ENCODE data around the gene AP4M1.
"Not testable (repeated sequence)": the region's sequence is repeated elsewhere in the genome, so short reads cannot be mapped to it uniquely, and the experiment has no call there.

Gene AP4M1

DNA sequence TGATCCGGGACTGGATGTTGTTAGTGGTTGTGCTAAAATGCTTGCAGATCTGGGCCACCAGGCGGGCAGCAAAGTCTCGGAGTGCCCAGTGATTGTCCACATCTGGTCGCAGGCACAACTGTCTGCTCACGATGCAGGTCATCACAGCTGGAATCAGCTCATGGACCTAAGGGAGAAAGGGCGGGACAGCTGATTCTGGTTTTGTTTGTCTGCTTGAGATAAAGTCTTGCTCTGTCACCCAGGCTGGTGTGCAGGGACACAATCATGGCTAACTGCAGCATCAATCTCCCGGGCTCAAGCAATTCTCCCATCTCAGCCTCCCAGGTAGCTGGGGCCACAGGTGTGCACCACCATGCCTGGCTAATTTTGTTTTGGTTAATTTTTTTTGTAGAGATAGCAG, 9.7 kb downstream of the AP4M1 start:
- DNase-seq: no peak

DNA sequence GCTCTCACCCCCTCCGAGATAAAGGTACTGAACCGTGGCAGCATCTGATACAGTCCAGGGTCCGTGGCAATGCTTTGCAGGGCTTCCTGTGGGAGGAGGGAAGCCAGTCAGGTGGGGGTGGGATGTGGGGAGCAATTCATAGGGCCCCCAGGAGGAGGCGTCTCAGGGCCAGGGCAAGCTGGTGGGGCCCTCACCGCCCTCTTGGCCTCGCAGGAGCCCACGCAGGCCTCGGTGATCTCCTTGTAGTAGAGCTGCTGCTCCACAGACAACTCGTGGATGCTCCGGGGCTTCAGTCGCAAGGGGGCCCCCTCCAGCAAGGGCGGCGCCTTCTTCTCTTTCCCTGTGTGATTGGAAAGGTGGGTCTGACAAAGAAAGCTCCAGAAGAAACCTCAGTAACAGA, 10.5 kb downstream of the AP4M1 start:
- no peak for DNase-seq

DNA sequence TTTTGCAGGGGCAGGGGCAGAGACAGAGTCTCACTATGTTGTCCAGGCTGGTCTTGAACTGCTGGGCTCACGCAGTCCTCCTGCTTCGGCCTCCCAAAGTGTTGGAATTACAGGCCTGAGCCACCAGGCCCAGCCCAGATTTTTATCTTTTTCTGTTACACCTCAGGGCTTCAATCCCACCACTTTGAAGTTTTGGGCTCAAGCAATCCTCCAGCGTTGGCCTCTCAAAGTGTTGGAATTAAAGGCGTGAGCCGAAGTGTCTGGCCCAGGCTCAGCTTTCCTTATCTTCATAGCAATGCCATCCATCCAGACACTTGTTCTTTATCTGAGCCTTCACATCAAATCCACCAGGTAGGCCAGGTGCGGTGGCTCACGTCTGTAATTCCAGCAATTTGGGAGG, 13.6 kb downstream of the AP4M1 start:
- DNase-seq: no peak

DNA sequence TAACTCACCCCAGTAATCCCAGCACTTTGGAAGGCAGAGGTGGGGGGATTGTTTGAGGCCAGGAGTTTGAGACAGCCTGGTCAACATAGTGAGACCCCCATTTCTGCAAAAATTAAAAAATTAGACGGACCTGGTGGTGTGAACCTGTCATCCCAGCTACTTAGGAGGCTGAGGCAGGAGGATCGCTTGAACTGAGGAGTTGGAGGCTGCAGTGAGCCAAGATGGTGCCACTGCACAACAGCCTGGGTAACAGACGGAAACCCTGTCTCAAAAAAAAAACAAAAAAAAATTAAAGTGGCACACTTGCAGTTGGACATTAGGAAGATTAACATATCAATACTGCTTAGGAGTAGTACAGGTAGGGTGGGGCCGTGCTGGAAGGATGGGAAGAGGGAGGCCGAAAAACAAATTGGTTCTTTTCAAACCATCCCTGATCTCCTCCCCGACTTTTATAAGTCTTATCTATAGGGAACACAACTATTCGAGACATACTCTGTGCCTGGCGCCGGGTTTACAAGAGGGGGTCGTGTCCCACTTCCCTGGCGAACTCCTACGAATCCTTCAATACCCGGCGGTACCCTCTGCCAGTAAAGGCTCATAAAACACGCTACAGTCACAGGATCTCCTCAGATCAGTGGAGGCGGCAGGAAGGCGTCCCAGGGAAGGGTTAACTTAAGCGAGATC, 17.1 kb downstream of the AP4M1 start:
- no peak for DNase-seq

DNA sequence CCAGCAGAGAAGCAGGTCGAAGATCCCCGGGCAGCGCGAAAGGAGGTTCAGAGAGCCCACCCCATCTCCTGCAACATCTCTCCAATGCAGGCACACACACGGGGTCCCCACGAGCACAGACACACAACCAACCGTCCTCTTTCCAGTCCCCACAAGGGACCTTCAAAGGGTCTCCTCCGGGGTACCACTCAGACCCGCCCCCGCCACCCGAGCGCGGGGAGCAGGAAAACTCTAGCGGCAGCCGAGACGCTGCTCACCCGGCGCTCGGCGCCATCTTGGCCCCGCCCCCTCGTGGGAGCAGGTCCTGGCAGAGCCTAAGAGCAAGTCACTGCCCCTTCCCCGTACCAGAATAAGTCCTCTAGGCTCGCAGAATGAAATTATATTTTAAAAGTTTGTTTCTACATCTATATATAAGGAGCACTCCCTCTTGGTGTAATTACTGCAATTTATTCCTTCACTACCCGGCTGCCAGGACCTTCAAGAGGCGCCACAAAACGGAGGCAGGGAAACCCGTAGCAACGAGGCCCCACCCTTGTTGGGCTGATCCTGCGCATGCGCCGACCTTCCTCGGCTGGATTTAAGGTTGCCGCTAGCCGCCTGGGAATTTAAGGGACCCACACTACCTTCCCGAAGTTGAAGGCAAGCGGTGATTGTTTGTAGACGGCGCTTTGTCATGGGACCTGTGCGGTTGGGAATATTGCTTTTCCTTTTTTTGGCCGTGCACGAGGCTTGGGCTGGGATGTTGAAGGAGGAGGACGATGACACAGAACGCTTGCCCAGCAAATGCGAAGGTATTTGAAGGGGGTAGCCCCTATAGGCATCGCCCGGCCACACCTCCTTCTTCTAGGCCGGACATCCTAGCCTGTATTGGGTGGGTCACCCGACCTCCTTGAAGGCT, 17.9 kb downstream of the AP4M1 start, which contains the start of the genes CNPY4 and TAF6:
Gene CNPY4, plus strand, starts transcription at position 563 of the 898 bp plus-strand sequence. Its CDS starts 111 bp downstream, at position 674.
Gene TAF6, minus strand, starts transcription at position 287 of the 898 bp plus-strand sequence. CDS start 5,149 bp downstream, outside the sequence.
- peak; percentile 95 to 96 for DNase-seq

DNA sequence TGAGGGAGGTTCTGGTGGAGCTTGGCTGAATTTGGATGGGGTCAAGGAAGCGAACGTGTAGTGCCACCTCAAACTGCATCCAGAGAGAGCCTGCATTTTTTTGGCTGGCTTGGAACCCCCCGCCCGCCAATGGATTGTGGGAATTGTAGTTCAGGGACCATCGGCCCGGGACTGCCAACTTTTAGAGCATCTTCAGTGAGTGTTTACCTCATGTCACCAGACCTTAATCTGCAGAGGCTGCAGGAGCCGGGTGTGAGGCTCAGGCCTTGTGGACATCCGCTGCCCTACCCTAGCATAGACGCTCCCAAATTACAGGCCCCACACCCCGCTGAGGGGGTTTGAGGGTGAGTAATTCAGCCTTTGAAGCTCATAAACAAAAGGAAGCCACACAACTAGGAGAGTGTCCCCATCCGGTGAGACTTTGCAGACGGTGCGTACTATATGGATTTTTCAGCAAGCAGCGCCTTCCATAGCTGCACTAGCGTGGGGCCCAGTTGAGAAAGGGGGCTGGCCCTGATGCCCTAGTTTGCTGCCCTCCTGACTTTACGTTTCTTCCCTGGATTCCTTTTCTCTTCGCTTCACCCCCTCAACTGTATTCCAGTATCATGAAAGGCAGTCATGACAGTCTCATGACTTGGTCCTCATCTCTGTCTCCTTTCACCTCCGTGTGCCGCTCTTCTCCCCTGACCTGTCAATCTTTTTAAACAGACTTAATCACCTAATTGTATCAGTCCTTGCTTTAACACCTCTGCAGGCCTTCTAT, 18.7 kb downstream of the AP4M1 start:
- peak in 1 of 2 experiments; percentile 66 for DNase-seq

DNA sequence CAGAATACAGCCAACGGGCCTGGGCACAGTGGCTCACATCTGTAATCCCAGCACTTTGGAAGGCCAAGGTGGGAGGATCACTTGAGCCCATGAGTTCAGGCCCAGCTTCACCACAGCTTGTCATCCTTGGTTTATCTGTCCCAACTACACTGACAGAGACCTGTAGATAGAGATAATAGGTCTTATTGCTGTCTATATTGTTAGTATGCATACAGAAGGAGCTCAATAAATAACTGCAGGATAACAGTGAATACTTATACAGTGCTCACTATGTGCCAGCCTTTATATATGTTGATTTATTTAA, 19.2 kb downstream of the AP4M1 start:
- DNase-seq: no peak

DNA sequence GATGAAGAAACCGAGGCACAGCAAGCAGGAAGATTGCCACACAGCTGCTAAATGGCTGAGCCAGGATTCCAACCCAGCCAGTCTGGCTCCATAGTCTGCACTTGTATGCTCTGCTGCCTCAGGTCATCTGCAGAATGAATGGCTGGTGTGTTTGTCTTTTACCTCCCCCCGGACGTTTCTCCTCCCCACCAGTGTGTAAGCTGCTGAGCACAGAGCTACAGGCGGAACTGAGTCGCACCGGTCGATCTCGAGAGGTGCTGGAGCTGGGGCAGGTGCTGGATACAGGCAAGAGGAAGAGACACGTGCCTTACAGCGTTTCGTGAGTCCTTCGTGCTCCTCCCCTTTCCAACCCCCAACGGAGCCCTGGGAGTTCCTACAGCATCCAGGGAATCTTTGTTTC, 20.6 kb downstream of the AP4M1 start:
- peak; percentile 91 to 98 for DNase-seq

DNA sequence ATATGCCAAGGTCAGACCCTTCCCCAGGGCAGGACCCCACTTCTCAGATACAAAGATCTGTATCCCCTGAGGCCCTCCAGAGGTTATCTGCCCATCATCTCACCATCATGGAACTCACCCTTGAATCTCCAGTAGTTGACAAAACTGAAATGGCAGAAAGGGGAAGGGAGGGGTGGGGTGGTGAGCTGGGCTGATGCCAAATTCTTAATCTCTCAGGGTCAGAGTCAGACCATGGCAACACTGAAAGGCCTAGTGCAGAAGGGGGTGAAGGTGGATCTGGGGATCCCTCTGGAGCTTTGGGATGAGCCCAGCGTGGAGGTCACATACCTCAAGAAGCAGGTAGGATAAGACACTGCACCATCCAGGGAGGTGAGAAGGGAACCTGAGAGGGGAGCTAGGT, 21.1 kb downstream of the AP4M1 start:
- DNase-seq: no peak

DNA sequence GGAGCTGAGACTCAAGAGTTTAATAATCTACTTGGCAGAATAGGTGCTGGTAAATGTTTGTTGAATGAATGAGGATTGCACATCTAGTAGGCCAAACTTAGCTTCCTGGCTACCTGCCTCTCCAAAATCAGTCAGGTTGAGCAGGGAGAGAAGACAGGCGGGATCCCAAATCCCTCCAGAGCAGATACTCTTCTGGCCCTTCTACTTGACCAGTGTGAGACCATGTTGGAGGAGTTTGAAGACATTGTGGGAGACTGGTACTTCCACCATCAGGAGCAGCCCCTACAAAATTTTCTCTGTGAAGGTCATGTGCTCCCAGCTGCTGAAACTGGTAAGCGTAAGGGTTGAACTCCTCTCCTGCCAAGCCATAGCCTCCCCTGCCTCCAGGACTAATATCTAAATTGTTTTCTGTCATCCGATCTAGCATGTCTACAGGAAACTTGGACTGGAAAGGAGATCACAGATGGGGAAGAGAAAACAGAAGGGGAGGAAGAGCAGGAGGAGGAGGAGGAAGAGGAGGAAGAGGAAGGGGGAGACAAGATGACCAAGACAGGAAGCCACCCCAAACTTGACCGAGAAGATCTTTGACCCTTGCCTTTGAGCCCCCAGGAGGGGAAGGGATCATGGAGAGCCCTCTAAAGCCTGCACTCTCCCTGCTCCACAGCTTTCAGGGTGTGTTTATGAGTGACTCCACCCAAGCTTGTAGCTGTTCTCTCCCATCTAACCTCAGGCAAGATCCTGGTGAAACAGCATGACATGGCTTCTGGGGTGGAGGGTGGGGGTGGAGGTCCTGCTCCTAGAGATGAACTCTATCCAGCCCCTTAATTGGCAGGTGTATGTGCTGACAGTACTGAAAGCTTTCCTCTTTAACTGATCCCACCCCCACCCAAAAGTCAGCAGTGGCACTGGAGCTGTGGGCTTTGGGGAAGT, 23.1 kb downstream of the AP4M1 start:
- no peak for DNase-seq

DNA sequence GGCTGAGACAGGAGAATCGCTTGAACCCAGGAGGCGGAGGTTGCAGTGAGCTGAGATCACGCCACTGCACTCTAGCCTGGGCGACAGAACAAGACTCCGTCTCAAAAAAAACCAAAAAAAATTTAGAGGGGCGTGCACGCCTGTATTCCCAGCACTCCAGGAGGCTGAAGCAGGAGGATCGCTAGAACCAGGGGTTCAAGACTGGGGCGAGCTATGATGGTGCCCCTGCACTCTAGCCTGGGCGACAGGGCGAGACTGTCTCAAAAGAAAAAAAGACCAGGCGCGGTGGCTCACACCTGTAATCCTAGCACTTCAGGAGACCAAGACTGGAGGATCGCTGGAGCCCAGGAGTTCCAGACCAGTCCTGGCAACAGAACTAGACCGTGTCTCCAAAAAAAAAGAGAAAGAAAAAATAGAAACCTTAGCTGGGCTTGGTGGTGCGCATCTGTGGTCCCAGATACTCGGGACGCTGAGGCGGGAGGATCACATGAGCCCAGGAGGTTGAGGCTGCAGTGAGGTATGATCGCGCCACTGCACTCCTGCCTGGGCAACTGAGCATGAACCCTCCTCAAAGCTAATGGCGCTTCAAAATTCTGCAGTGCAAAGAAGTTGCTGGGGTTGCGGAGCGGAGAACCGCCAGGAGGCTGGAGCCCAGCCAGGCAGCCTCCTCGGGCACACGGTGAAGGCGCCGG, 24.9 kb downstream of the AP4M1 start:
- DNase-seq: peak in 1 of 2 experiments; percentile 62

DNA sequence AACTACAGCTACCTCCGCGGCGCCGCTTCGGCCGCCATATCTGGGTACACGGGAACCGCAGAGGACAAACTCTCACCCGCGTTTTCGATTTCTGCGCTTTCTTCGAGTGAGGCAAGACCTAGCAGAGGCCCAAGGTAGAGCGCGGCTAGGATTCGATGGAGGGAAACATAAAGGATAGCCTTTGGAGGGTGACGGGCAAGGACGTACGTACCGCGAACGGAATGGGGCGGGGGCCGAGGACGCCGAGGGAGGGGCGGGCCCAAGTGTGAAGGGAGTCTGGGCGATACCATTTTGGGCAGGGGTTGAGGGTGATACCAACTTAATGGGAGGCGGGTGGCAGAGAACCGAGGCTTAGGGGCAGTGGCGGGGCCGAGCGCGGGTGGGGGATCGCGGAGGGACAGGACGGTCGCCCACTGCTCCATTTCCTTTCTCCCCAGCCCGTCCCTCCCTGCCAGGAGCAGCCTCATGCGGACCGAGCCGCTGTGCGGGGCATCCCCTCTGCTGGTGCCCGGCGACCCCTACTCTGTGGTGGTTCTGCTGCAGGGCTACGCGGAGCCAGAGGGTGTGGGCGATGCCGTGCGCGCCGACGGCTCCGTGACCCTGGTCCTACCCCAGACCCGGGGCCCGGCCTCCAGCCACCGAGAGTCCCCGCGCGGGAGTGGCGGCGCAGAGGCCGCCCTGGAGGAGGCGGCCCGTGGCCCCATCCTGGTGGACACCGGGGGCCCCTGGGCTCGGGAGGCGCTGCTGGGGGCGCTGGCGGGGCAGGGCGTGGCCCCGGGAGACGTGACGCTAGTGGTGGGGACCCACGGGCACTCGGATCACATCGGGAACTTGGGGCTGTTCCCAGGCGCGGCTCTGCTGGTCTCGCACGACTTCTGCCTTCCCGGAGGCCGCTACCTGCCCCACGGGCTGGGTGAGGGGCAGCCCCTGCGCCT, 25.8 kb downstream of the AP4M1 start, which contains the start of gene MBLAC1:
Gene MBLAC1, plus strand, starts transcription at position 37 of the 935 bp plus-strand sequence. Its CDS starts 429 bp downstream, at position 466.
- DNase-seq: peak; percentile 93 to 95

DNA sequence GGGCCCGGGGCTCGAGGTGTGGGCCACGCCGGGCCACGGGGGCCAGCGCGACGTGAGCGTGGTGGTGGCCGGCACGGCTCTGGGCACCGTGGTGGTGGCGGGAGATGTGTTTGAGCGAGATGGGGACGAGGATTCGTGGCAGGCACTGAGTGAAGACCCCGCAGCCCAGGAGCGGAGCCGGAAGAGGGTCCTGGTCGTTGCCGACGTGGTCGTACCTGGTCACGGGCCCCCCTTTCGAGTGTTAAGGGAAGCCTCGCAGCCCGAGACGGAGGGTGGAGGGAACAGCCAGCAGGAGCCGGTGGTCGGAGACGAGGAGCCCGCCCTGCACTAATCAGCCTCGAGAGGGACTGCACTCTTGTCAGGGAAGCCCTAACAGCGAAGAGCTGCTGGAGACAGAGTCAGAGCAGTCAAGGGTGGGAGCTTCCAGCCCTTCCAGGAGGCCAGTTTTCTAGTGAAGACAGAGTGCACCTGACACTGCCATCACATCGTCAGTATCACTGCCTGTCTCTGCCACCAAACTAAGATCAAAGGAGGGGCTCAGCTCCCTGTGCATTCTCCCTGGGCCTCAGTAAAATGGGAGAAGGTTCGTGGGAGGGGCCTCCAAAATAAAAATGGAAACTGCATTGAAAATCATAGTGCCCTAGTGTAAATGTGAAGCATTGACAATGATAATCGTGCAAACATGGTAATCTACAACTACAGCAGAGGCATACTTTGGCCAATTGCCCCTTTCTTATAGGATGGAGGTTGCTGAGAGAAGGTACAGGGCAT, 26.6 kb downstream of the AP4M1 start:
- no peak for DNase-seq

DNA sequence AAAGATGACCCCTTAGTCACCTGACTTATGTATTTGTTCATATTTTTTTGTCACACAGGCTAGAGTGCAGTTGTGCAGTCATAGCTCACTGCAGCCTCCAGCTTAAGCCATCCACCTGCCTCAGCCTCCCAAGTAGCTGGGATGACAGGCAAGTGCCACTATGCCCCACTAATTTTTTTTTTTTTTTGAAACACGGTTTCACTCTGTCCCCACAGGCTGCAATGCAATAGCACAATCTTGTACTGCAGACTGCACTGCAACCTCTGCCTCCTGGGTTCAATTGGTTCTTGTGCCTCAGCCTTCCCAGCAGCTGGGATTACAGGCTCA, 27.2 kb downstream of the AP4M1 start:
- no peak for DNase-seq

DNA sequence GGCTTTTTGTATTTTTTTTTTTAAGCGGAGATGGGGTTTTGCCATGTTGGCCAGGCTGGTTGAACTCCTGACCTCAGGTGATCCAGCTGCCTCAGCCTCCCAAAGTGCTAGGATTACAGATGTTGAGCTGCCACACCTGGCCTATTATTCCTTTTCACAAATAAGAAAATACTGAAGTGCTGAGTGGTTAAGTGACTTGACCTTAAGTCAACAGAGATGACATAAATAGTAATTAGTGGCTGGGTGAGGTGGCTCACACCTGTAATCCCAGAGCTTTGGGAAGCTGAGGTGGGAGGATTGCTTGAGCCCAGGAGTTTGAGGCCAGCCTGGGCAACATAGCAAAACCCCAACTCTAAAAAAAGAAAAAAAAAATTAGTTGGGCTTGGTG, 28.8 kb downstream of the AP4M1 start:
- not testable (repeated sequence) for DNase-seq

DNA sequence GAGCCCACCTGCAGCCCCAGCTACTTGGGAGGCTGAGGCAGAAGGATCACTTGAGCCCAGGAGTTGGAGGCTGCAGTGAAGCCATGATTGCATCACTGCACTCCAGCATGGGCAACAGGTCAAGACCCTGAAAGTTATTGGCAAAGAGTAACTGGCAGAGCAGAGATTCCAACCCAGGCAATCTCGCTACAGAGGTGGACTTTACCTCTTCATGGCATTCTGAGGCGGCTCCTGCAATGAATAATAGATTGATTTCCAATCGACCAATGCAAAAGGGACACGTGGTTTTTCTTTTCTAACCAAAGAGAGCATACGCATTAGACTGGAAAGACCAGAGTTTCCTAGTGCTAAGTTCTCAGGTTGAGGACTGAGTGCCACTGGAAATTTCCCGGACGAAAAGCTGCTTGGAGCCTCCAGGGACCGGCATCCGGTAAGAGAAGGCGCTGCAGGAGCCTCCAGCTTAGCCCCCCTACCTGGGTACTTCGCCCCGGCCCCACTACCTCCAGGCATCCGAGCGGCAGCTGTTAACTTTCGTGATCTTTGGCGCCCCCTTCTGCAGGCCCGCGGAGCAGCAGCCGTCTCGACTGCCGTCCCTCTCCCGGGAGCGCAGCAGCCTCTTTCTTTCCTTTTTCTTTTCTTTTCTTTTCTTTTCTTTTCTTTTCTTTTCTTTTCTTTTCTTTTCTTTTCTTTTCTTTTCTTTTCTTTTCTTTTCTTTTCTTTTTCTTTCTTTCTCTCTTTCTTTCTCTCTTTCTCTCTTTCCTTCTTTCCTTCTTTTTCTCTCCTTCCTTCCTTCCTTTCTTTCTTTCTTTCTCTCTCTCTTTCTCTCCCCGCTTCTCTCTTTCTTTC, 29.4 kb downstream of the AP4M1 start:
- DNase-seq: peak; percentile 82 to 92

DNA sequence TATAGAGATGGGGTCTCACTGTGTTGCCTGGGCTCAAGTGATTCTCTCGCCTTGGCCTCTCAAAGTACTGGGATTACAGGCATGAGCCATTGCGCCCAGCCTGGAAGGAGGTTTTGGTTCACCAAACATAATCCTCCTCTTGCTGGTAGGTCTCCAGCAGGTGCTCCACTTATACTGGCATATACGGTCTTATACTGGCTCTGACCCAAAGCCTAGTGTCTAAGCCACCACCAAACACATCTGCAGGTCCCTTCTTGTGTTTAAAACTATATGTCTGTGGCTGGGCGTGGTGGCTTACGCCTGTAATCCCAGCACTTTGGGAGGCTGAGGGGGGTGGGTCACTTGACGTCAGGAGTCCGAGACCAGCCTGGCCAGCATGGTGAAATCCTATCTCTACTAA, 30.7 kb downstream of the AP4M1 start:
- peak in 1 of 2 experiments; percentile 31 for DNase-seq

DNA sequence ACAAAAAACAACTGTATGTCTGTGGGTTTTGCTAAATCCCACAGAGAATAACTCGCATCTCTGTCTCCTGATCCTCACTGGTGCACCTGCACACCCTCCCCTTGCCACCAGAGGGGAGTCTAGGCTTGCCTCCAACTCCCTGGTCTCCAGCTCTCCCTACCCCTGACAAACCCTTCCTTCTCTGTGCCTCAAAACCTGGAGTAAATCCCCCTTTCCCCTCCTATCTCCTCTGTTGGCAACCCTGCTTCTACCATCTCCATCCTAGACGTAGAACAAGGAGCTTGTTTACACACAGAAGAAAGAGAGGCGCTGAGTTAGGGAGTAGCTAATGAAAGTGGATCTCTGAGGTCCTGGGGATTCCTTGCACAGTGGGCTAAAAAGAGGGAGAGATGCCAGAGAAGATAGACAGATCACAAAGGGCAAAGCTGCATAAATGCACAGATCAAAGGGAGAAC, 31.3 kb downstream of the AP4M1 start:
- DNase-seq: peak; percentile 77 to 79

Measured in NCI-H2081 (cell line).